ENCODE data around the gene CHGA.

GRCh38 chr14:92903359-92903758 is 19.6 kb upstream of the CHGA start:
- TF ChIP-seq POLR2A (IDR thresholded peaks at IDR 0.05; ENCODE audit: borderline replicate concordance, extremely low read depth, insufficient read depth, insufficient read length) (no peak), POLR2AphosphoS5 (IDR thresholded peaks at IDR 0.05; ENCODE audit: low read depth, low read length) (no peak), CTCF (IDR thresholded peaks at IDR 0.05 in 2 of 3, conservative IDR thresholded peaks at IDR 0.05 in 1 of 3; ENCODE audit: borderline replicate concordance in 1 of 3, insufficient read depth in 1 of 3, low read depth in 2 of 3, low read length in 2 of 3) (no peak), SIN3A (IDR thresholded peaks at IDR 0.05; ENCODE audit: low read depth) (no peak), CEBPB (IDR thresholded peaks at IDR 0.05; ENCODE audit: low read depth) (no peak), ZNF274 (IDR thresholded peaks at IDR 0.05; ENCODE audit: low read depth, low read length) (no peak), EZH2 (IDR thresholded peaks at IDR 0.05) (no peak), JUND (IDR thresholded peaks at IDR 0.05) (no peak), MAX (IDR thresholded peaks at IDR 0.05) (no peak), REST (IDR thresholded peaks at IDR 0.05; ENCODE audit: low read depth) (no peak), SP1 (IDR thresholded peaks at IDR 0.05; ENCODE audit: low read depth) (no peak), EZH2phosphoT487 (IDR thresholded peaks at IDR 0.05; ENCODE audit: borderline replicate concordance) (no peak), EGR1 (IDR thresholded peaks at IDR 0.05; ENCODE audit: low read depth) (no peak)
- TF ChIP-seq, protein P1, sequence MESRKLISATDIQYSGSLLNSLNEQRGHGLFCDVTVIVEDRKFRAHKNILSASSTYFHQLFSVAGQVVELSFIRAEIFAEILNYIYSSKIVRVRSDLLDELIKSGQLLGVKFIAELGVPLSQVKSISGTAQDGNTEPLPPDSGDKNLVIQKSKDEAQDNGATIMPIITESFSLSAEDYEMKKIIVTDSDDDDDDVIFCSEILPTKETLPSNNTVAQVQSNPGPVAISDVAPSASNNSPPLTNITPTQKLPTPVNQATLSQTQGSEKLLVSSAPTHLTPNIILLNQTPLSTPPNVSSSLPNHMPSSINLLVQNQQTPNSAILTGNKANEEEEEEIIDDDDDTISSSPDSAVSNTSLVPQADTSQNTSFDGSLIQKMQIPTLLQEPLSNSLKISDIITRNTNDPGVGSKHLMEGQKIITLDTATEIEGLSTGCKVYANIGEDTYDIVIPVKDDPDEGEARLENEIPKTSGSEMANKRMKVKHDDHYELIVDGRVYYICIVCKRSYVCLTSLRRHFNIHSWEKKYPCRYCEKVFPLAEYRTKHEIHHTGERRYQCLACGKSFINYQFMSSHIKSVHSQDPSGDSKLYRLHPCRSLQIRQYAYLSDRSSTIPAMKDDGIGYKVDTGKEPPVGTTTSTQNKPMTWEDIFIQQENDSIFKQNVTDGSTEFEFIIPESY (IDR thresholded peaks at IDR 0.05; ENCODE audit: extremely low read depth, insufficient replicate concordance, low read length) = no peak

All from HCT116 (cell line).